ENCODE data around the gene HMCN2. TPM values are rescaled to one million over a fixed set of nuclear protein-coding genes. Genes with fewer than 3 reads are reported as not detected.
"Not testable (repeated sequence)": the region's sequence is repeated elsewhere in the genome, so short reads cannot be mapped to it uniquely, and the experiment has no call there.

Gene HMCN2
- total and polyA plus RNA-seq, 8 donors, result 0.31 to 3.9 (median 0.68) TPM

GRCh38 chr9:130399768-130400167 is 134.2 kb downstream of the HMCN2 start:
- no peaks in the 10 kb centered on the region for H3K9me3 ChIP-seq
- H3K27ac ChIP-seq, result no peak overlapping the region
- no peak for DNase-seq
- H3K4me3 ChIP-seq, result no peak overlapping the region
- no peaks in the 10 kb centered on the region for H3K4me1 ChIP-seq
- no peaks in the 10 kb centered on the region for H3K36me3 ChIP-seq
- TF ChIP-seq CTCF (IDR thresholded peaks at IDR 0.05), result no peak
- ATAC-seq, result no peak
- no peaks in the 10 kb centered on the region for H3K27me3 ChIP-seq
- intact Hi-C loops (cut with DNase I), result no loop called here

GRCh38 chr9:130400870-130401269 is 135.3 kb downstream of the HMCN2 start:
- DNase-seq (no peak), ATAC-seq (no peak)
- Histone ChIP-seq H3K27me3 (no peaks in the 10 kb centered on the region), H3K36me3 (no peaks in the 10 kb centered on the region), H3K4me1 (no peaks in the 10 kb centered on the region), H3K27ac (no peak overlapping the region), H3K9me3 (no peaks in the 10 kb centered on the region), H3K4me3 (no peak overlapping the region)
- TF ChIP-seq CTCF (IDR thresholded peaks at IDR 0.05), result no peak
- intact Hi-C loops (cut with DNase I), result no loop called here

GRCh38 chr9:130401742-130402141 is 136.2 kb downstream of the HMCN2 start:
- H3K36me3 ChIP-seq; DNase-seq; ATAC-seq; H3K4me3 ChIP-seq; H3K27ac ChIP-seq; H3K9me3 ChIP-seq; H3K4me1 ChIP-seq; intact Hi-C loops (cut with DNase I); H3K27me3 ChIP-seq: not testable (repeated sequence)

- intact Hi-C loops (cut with DNase I), result no loop called here
- Histone ChIP-seq H3K36me3 (no peaks in the 10 kb centered on the region), H3K4me1 (no peaks in the 10 kb centered on the region), H3K4me3 (no peak overlapping the region), H3K27ac (no peak overlapping the region), H3K27me3 (no peaks in the 10 kb centered on the region), H3K9me3 (no peaks in the 10 kb centered on the region)
- ATAC-seq, result no peak
- no peak for DNase-seq
- no peak for TF ChIP-seq CTCF (IDR thresholded peaks at IDR 0.05)
These were observed 136.7 kb downstream of the HMCN2 start for GRCh38 chr9:130402243-130402642.

GRCh38 chr9:130402645-130403440 is 137.3 kb downstream of the HMCN2 start:
- no peak for ATAC-seq
- no peak overlapping the region for H3K4me3 ChIP-seq

More at GRCh38 chr9:130402645-130403440, 137.3 kb downstream of the HMCN2 start:
- intact Hi-C loops (cut with DNase I), result no loop called here
- no peaks in the 10 kb centered on the region for H3K4me1 ChIP-seq
- TF ChIP-seq CTCF (IDR thresholded peaks at IDR 0.05), result no peak
- H3K27me3 ChIP-seq, result no peaks in the 10 kb centered on the region
- H3K27ac ChIP-seq, result no peak overlapping the region
- H3K9me3 ChIP-seq, result no peaks in the 10 kb centered on the region
- no peak for DNase-seq
- H3K36me3 ChIP-seq, result no peaks in the 10 kb centered on the region

Data from left lung (tissue), 10 donors.